T-helper 1 cell treated with Interleukin-12 subunit alpha and Interleukin-12 subunit beta and Interleukin-4 antibody, amounts not matched to agents 30 μg/mL and 1 μg/mL, for 36 hours (primary cell): ENCODE data around the gene FRG2C.
"Not testable (repeated sequence)": the region's sequence is repeated elsewhere in the genome, so short reads cannot be mapped to it uniquely, and the experiment has no call there.

ENCODE experiments used
- H3K27ac Mint-ChIP-seq: one replicate; pipeline ENCODE4 v1.8.0; 2021; ENCODE audit warnings: mild to moderate bottlenecking, mixed read lengths
- H3K27me3 Mint-ChIP-seq: one replicate; pipeline ENCODE4 v1.8.0; 2021; ENCODE audit warnings: low read depth, mixed read lengths
- H3K36me3 Mint-ChIP-seq: one replicate; pipeline ENCODE4 v1.8.0; 2021; ENCODE audit warnings: low read depth, mixed read lengths
- H3K4me1 Mint-ChIP-seq: one replicate; pipeline ENCODE4 v1.8.0; 2021; ENCODE audit warnings: low read depth, mixed read lengths
- H3K4me3 Mint-ChIP-seq: one replicate; pipeline ENCODE4 v1.8.0; 2021; ENCODE audit warnings: mild to moderate bottlenecking, moderate library complexity, mixed read lengths
- H3K9me3 Mint-ChIP-seq: one replicate; pipeline ENCODE4 v1.8.0; 2021; ENCODE audit warnings: mixed read lengths

Gene FRG2C

DNA sequence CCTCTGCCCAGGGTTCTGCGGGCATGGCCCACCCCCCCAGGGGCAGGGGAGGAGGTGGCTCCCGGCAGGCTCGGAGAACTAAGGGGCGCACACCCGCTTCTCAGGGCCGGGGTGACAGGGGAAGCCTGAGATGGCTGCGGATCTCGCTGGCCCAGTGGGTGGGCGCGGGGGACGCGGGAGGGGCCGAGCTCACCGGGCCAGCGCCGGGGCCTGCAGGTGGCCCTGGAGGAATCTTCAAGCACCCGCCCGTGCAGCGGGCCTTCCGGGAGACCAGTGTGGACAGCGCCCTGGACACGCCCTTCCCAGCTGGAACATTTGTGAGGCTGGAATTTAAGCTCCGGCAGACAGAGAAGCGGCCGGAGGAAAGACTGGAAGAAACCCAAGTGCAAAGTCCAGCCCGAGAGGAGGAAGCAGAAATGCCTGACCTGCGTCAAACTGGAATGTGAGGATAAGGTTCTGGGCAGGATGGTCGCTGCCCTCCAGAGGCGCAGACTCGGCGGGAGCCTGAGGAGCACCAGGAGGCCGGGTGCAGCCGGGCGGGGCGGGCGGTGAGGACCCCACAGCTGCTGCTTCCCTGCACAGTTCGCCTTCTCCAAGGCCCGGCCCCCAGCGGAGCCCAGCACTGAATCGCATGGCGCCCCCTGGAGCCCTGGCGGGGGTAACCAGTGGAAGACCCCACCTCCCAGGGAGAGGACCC is 5.6 kb upstream of the FRG2C start:
- not testable (repeated sequence) for H3K27ac Mint-ChIP-seq, H3K4me3 Mint-ChIP-seq, H3K9me3 Mint-ChIP-seq, H3K36me3 Mint-ChIP-seq, H3K4me1 Mint-ChIP-seq
- H3K27me3 Mint-ChIP-seq, result peaks cover 35% of the 10 kb centered on the region

DNA sequence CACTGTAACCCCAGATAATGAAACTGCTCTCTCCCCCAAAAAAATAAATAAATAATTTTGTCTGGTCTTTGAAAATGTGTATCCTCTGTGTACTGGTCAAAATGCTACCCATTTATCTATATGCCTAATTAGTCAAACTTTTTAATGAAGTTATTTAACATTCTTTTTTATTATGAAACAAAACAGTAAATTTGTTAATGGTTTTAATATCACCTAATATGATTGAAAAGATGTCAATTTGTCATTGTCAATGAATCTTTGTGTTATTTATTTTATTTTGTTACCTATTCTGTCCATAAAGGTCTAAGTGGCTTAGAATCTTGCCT is 5.1 kb upstream of the FRG2C start:
- H3K27me3 Mint-ChIP-seq, result peaks cover 31% of the 10 kb centered on the region
- H3K27ac Mint-ChIP-seq, H3K36me3 Mint-ChIP-seq, H3K4me1 Mint-ChIP-seq, H3K9me3 Mint-ChIP-seq, H3K4me3 Mint-ChIP-seq: not testable (repeated sequence)

DNA sequence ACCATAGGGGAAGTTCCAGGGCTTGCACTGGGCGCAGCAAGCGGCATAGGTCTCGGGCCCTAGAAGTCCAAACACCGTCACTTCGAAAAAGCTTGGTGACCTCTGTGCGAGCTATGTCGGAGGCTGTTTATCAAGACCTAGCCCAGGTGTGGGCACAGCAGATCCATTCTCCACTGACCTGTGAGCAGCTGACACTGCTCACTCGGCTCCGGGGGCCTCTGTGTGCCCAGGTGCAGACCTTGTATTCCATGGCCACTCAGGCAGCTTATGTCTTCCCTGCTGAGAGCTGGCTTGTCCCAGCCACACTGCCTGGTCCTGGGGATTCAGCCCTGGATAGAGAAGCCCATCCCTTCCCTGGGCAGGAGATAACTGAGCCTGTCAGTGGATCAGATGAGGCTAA is 1.5 kb downstream of the FRG2C start:
- peaks cover 10% of the 10 kb centered on the region for H3K36me3 Mint-ChIP-seq
- H3K4me1 Mint-ChIP-seq, H3K27ac Mint-ChIP-seq, H3K4me3 Mint-ChIP-seq: not testable (repeated sequence)
- peaks cover 28% of the 10 kb centered on the region for H3K9me3 Mint-ChIP-seq
- peaks cover 24% of the 10 kb centered on the region for H3K27me3 Mint-ChIP-seq

DNA sequence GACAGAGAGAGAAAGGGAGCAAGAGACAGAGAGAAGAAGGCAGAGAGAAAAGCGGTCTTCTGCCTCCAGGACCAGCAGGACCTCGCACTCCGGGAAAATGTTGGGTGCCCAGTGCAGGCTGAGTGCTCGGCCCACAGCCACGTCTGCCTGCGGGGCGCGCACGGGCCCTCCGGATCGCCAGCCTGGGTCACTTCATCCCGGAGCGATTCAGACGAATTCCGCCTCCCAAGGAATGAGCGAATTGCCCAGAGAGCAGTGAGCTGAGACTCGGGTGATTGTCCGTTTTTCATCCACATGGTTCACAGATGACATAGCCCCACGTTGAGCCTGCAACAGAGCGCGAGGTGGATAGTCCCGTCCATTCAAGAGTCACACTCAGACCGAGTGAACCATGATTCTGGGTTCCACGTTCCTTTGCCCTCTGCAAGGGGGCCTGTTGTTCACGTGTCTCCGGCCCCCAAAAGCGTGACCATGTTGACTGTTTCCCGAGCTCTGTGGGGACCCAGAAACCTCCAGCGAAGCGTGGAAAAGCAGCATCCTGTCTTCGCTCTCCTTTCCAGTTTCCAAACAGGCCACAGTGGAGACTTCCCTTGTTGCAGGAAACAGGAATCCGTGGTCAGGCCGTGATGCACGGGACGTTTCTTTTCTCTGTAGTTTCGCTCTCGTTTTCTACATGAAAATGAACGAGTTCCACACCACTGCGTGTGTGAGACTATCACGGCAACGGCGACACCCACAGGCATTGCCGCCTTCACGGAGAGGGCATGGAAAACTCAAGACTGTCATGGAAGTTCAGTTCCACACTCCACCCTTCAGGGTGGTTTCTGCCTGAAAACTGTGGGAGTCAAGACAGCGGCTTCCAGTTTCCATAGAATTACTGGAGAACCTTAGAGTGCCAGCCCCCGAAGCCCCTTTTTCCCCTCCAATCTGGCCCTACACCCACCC is 3.9 kb downstream of the FRG2C start:
- H3K27me3 Mint-ChIP-seq, result peaks cover 44% of the 10 kb centered on the region
- not testable (repeated sequence) for H3K4me3 Mint-ChIP-seq, H3K4me1 Mint-ChIP-seq, H3K27ac Mint-ChIP-seq
- peaks cover 13% of the 10 kb centered on the region for H3K36me3 Mint-ChIP-seq
- H3K9me3 Mint-ChIP-seq, result peaks cover 35% of the 10 kb centered on the region

DNA sequence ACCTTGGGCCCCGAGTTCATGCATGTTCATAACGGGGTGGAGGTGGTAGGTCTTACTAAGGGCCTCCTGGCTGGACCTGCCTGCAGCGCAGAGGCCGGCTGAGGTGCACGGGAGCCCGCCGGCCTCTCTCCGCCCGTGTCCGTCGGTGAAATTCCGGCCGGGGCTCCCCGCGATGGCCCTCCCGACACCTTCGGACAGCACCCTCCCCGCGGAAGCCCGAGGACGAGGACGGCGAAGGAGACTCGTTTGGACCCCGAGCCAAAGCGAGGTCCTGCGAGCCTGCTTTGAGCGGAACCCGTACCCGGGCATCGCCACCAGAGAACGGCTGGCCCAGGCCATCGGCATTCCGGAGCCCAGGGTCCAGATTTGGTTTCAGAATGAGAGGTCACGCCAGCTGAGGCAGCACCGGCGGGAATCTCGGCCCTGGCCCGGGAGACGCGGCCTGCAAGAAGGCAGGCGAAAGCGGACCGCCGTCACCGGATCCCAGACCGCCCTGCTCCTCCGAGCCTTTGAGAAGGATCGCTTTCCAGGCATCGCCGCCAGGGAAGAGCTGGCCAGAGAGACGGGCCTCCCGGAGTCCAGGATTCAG is 4.7 kb downstream of the FRG2C start:
- H3K4me1 Mint-ChIP-seq, H3K4me3 Mint-ChIP-seq, H3K27ac Mint-ChIP-seq: not testable (repeated sequence)
- peaks cover 40% of the 10 kb centered on the region for H3K9me3 Mint-ChIP-seq
- peaks cover 52% of the 10 kb centered on the region for H3K27me3 Mint-ChIP-seq
- H3K36me3 Mint-ChIP-seq, result peaks cover 15% of the 10 kb centered on the region

DNA sequence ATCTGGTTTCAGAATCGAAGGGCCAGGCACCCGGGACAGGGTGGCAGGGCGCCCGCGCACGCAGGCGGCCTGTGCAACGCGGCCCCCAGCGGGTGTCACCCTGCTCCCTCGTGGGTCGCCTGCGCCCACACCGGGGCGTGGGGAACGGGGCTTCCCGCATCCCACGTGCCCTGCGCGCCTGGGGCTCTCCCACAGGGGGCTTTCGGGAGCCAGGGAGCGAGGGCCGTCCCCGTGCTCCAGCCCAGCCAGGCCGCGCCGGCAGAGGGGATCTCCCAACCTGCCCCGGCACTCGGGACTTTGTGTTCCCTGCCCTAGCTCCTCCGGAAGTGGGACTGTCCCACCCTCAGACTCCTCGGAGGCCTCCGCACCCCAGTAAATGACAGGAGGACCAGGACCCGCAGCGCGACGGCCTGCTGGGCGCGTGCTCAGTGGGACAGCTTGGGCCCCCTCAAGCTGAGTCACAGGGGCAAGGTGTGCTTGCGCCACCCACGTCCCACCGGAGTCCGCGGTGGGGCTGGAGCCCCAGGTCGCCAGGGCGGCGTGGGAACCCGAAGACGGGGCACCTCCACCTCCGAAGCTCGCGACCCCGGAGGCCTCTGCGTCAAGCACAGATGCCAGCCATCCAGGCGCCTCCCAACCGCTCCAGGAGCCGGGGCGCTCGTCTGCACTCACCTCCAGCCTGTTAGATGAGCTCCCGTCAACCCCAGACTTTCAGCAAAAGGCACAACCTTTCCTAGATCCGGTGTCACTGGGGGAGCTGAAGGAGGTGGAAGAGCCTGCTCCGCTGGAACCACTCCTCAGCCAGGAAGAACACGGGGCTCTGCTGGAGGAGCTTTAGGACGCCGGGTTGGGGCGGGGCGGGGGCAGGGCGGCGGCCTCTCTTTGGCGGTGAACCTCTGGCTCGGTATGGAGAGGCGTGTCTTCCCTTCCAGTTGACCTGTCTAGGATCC is 5.5 kb downstream of the FRG2C start:
- H3K27me3 Mint-ChIP-seq, result peaks cover 54% of the 10 kb centered on the region

DNA sequence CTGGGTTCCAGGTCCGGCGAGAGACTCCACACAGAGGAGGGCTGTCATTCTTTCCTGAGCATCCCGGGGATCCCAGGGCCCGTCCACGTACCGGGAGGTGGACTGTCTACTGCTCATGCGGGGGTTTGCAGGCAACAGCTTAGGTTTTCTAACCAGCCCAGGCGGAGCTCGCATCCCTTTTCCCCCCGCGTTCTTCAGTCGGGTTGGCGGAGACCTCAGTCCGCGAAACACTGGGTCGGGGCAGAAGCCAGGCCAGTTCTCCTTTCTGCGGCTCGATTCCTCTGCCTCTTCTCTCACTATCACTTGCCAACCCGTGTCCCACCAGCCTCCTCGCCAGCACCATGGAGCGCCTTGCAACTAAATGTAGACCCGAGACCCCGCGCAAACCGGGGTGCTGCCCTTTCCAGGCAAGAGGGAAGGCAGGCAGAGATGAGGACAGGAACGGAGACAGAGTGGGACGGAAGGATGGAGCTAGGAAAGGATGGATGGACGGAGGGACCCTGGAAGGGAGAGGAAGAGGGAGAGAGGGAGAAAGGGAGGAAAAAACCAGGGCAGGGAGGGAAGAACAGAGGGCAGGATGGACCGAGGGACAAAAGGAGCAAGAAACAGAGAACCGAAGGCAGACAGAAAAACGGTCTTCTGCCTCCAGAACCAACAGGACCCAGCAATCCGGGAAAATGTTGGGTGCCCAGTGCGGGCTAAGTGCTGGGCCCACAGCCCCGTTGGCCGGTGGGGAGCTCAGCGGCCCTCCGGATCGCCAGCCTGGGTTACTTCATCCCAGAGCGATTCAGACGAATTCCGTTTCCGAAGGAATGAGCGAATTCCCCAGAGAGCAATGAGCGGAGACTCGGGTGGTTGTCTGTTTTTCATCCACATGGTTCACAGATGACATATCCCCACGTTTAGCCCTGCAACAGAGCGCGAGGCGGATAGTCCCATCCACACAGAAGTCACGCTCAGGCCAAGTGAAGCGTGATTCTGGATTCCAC is 6.5 kb downstream of the FRG2C start:
- peaks cover 54% of the 10 kb centered on the region for H3K27me3 Mint-ChIP-seq
- not testable (repeated sequence) for H3K4me1 Mint-ChIP-seq
- peak overlapping the region; percentile 22 for H3K4me3 Mint-ChIP-seq
- H3K27ac Mint-ChIP-seq, result peak overlapping the region; percentile 23
- peaks cover 41% of the 10 kb centered on the region for H3K9me3 Mint-ChIP-seq
- peaks cover 15% of the 10 kb centered on the region for H3K36me3 Mint-ChIP-seq

More for the DNA sequence above, 5.5 kb downstream of the FRG2C start:
- H3K4me3 Mint-ChIP-seq, H3K4me1 Mint-ChIP-seq, H3K27ac Mint-ChIP-seq: not testable (repeated sequence)
- H3K36me3 Mint-ChIP-seq, result peaks cover 15% of the 10 kb centered on the region
- peaks cover 40% of the 10 kb centered on the region for H3K9me3 Mint-ChIP-seq

DNA sequence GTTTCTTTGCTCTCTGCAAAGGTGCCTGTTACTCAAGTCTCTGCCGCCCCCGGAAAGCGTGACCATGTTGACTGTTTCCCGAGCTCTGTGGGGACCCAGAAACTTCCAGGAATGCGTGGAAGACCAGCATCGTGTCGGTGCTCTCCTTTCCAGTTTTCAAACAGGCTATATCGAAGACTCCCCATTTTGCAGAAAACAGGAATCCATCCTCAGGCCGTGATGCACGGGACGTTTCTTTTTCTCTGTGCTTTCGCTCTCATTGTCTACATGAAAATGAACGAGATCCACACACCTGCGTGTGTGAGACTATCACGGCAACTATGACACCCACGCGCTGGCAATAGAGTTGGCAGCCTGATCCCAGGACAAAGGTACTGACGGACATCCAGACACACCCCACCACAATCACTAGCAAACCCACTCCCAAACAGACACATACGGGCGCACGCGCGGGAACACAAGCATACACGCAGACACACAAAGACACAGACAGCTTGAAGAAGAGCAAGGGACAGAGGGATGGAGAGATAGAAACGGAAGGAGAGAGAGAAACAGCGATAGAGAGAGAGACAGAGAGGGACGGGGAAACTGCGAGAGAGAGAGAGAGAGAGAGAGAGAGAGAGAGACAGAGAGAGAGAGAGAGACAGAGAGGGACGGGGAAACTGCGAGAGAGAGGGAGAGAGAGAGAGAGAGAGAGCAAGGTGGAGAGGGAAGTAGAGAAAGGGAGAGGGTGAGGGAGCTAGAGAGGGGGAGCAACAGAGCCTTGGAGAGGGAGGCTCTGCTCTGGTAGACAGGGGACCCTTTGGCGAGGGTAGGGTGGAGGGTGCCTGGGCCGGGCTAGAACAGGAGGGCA is 7.4 kb downstream of the FRG2C start:
- H3K27me3 Mint-ChIP-seq, result peaks cover 54% of the 10 kb centered on the region
- peak overlapping the region; percentile 10 for H3K27ac Mint-ChIP-seq
- H3K9me3 Mint-ChIP-seq, result peaks cover 44% of the 10 kb centered on the region
- peaks cover 15% of the 10 kb centered on the region for H3K36me3 Mint-ChIP-seq
- H3K4me3 Mint-ChIP-seq, result peak overlapping the region; percentile 19
- H3K4me1 Mint-ChIP-seq, result not testable (repeated sequence)

DNA sequence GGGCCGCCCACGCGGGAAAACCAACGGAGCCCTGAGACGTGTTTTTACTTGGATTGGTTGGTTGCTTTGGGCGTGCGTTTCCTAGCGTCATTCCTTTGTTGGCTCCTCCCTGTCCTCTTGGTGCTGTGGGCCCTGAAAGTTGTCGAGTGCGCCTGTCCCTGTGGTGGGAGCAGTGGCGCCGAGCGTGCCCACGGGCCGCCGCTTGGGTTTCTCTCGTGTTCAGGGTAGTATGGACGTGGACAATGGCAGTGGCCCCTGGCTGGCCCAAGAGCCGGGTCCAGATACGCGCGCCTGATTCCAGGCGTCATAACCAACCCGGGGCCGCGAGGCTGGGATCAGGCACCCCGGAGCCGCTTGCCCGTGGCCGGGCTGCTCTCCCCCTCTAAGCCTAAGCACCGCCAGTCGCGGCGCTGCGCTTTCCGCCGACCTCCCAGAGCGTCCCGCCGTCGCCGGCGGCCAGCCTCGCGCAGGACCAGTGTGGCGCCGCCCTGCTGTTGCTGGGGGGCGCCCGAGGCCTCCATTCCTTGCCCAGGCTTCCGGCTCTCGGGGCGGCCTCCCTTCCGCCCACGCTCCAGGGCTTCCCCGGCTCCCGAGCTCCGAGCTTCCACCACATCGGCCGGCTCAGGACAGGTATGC is 8.1 kb downstream of the FRG2C start:
- H3K4me1 Mint-ChIP-seq, H3K4me3 Mint-ChIP-seq, H3K27ac Mint-ChIP-seq: not testable (repeated sequence)
- peaks cover 15% of the 10 kb centered on the region for H3K36me3 Mint-ChIP-seq
- H3K27me3 Mint-ChIP-seq, result peaks cover 52% of the 10 kb centered on the region
- H3K9me3 Mint-ChIP-seq, result peaks cover 38% of the 10 kb centered on the region

DNA sequence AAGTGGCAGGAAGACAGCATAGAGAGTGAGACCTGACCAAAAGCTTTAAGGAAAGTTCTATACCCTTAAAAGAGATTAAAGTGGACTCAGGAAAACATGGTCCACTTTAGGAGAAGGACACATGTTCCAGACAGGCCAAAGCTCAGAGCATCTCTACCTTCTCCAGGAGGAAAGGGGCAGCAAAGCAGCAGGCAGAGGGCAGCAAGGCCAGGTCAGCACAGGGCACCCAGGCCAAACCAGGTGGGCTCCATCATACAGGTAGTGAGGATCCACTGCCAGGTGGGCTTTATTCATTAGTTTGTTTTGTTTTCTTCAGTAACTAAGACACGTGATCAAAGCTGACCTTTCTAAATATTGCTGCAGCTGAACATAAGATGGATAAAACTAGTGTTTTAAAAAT is 19.8 kb downstream of the FRG2C start:
- not testable (repeated sequence) for H3K36me3 Mint-ChIP-seq, H3K4me3 Mint-ChIP-seq, H3K27ac Mint-ChIP-seq, H3K4me1 Mint-ChIP-seq, H3K27me3 Mint-ChIP-seq
- peaks cover 29% of the 10 kb centered on the region for H3K9me3 Mint-ChIP-seq

DNA sequence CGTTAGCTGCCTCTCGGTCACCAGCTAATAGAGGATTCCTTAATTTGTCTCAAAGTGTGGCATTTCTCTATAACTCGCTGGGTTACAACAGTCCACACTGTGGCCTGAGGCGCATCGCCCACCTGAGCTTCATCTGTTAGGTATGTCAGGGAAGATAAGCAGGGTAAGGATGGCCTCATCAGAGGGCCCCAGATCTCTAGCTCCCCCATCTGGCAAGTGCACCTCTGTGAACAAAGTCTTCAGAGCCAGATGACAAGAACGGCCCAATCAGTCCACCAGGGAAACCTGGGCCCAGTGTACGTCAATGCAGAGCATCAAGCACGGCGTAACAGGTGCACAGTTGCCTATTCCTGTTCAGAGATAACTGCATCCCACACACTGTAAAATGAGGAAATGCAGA is 23.2 kb downstream of the FRG2C start:
- Mint-ChIP-seq H3K9me3 (peaks cover 49% of the 10 kb centered on the region), H3K27ac (no peak overlapping the region), H3K4me3 (no peak overlapping the region), H3K27me3 (no peaks in the 10 kb centered on the region), H3K36me3 (peaks cover 2% of the 10 kb centered on the region), H3K4me1 (no peaks in the 10 kb centered on the region)

DNA sequence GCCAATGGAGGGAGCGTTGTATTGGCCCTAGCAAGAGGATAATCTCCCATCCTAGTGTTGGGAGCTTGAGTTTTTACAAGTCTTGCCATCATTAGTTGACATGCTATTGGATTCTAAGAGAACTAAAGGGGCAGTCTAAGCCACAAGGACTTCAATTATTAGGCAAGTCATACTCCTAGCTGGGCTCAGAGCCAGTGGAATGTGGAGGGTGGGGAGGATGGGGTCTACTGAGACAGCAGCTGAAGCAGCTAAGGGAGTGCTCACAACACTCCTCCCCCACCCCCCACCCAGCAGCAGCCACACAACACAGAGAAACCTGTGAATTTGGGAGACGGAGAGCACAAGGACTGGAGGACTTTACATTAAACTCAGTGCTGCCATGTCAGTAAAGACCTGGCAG is 27.9 kb downstream of the FRG2C start:
- Mint-ChIP-seq H3K4me1 (no peaks in the 10 kb centered on the region), H3K27me3 (no peaks in the 10 kb centered on the region), H3K27ac (no peak overlapping the region), H3K9me3 (peaks cover 46% of the 10 kb centered on the region), H3K4me3 (no peak overlapping the region), H3K36me3 (peaks cover 2% of the 10 kb centered on the region)
